Glomerular visceral epithelial cell (primary cell): ENCODE measurements around the gene NSD1.

ENCODE experiments used
- DNase-seq: peaks from one replicate; pipeline ENCODE4 v3.0.0-alpha.2; 2016; ENCODE audit errors: extremely low spot score

Gene NSD1

DNA sequence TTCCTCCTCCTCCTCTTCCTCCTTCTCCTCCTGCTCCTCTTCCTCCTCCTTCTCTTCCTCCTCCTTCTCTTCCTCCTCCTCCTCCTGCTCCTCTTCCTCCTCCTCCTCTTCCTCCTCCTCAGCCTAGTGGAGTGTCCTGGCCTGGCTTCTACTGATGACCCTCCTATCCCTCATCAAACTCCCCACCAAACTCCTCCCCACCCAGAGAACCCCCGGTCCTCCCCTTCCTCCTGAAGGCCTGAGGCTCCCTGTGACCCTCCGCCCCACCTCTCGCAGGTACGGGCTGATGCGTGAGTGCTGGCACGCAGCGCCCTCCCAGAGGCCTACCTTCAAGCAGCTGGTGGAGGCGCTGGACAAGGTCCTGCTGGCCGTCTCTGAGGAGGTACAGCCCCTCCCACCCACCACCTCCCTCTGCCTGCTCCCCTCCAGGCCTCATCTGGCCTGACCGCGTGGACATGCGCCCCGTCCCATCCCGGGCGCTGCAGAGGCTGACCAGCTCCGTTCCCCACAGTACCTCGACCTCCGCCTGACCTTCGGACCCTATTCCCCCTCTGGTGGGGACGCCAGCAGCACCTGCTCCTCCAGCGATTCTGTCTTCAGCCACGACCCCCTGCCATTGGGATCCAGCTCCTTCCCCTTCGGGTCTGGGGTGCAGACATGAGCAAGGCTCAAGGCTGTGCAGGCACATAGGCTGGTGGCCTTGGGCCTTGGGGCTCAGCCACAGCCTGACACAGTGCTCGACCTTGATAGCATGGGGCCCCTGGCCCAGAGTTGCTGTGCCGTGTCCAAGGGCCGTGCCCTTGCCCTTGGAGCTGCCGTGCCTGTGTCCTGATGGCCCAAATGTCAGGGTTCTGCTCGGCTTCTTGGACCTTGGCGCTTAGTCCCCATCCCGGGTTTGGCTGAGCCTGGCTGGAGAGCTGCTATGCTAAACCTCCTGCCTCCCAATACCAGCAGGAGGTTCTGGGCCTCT lies 36.3 kb upstream of the NSD1 start:
- no peak for DNase-seq

DNA sequence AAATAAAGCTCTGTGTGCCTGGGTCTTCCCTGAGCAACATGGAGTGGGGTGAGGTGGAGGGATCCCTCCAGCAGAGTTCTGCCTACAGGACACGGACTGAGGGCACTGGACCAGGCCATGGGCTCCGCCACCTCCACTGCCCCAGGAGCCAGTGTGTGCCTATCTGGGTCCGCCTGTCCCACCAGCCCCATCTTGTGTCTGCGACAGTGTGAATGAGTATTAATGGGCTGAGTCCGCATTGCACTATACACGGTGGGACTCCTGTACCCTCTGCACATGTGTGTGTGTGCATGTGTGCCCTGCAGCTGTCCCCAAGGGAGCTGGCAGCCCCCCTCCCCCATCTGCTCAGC lies 35.5 kb upstream of the NSD1 start:
- no peak for DNase-seq

DNA sequence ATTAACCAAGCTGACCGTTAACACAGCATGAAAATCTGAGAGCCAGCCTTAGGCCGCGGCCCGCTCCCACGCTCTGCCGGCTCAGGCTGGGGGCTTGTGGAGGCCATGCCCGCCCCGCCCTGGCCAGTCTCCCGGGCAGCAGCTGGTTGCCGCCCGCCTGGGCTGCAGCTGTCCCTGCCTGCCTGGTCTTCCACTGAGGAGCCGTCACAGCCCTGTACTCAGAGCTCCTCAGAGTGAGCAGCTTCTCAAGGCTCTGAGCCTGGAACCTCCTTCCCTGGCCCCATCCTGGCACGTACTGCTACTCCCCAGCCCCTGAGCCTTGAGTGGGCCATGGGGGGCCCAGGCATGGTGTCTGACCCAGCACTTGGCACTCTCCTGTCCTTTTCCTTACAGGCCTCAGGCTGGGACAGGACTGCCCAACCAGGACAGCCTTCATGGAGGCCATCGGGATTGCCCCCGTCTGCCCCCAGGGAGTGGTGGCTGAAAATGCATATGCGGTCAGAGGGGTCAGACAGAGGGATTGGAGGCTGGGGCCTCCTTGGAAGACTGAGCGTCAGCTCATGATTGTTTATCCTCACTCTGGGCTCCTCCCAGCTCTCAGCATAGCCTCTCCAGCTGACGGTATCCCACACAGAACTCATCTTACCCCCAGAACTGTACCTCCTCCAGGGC lies 35.0 kb upstream of the NSD1 start:
- DNase-seq, result no peak

DNA sequence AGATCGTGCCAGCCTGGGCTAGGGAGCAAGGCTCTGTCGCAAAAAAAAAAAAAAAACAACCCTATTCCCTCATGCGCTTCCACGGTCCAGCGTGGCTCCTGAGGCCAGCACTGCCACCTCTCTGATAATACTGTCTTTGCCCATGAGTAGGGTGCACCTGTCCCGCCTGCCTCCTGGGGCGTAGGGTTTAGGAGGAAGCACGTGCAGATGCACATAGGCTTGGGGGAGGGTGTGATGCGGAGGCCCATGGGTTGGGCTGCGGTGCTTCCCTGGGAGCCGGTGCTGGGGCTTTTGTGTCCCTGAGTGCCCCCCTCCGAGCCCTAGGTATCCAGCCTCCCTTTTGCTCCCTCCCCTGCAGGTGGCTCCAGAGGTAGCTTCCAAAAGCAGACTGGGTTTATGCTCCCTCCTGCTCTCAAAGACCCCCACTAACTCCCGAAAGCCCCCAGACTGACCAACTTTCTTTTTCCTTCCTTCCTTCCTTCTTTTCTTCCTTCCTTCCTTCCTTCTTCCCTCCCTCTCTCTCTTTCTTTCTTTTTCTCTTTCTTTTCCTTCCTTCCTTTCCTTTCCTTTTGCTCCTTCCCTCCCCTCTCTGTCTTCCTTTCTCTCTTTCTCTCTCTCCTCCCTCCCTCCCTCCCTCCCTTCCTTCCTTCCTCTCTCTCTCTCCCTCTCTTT lies 34.0 kb upstream of the NSD1 start:
- no peak for DNase-seq

DNA sequence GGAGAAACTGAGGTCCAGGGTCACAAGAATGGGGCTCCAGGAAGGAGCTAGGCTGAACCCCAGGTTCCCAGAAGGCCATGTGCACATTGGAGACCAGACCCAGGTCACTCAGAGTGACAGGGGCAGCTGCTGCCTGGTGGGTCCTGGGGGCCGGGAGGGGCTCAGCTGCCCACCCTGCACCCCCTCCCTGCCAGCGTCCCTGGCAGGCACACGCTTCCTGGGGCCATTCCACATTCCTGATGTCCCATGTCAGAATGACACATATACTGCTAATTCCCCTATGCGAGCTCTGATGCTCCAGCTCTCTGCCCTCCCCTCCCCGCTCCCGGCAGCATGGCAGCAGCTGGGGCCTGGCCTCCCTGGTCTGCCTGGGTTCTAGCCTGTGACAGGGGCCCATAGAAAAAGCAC lies 32.9 kb upstream of the NSD1 start:
- peak; percentile 25 for DNase-seq

DNA sequence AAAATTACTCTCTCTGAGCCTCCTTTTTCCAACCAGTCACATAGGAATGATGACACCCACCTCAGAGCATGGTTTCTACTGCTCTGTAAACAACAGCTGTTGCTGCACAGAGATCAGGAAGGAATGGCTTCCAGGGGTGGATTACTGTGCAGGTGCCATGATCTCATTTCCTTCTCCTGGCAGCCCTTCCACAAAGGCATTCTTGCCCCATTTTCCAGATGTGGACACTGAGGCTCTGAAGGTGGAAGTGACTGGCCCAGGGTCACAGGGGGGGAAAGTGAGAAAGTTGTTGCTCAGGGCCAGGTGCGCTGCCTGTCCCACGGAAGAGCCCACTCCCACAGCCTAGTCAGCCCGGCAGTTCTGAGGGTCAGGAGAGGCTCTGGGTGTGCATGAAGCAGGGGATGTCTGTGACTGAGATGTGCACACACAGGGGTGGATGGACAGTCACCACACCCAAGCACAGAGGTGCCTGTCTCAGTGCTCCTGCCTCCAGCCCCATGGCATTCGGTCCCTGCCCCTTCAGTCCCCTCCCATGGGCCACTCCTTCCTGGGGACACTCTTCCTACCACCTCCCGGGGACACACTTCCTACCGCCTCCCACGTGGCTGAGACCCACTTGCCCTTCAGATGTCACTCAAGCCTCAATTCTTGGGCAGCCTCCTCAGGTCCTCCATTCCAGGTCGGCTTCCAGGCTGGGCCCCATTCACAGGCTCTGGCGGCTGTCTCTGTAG lies 29.9 kb upstream of the NSD1 start:
- no peak for DNase-seq

DNA sequence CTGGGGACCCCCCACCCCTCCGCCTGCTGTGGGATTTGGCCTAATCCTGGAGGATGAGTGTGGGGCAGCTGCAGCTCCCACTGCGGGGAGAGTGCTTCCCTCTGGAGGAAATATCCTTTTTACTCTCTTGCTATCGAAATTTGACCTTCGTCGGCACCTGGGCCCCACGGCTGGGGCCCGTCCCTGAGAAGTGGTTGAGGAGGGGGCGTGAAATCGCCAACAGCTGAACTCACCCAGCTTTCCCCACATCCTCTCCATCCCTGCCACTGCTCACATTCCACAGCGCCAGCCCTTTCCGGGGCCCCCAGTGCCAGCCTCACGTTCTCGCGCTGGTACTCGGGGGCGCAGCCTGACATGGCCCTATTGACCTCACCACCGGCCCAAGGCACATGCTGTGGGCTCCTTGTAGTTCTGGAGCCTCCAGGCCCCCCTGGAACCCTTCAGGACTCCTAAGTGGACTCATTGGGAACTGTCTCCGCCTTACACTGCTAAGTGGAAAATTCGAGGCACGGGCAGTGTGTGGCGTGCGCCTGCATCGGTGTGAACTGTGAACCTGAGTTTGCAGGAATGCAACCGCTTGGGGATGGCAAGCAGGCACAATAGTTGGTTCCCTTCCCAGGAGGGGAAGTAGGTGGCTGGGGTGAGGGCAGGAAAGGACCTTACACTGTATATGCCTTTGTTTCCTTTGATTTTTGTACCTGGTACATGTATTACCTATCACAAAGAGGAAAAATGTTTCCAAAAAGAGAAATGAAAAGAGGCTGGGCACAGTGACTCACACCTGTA lies 27.7 kb upstream of the NSD1 start:
- no peak for DNase-seq

DNA sequence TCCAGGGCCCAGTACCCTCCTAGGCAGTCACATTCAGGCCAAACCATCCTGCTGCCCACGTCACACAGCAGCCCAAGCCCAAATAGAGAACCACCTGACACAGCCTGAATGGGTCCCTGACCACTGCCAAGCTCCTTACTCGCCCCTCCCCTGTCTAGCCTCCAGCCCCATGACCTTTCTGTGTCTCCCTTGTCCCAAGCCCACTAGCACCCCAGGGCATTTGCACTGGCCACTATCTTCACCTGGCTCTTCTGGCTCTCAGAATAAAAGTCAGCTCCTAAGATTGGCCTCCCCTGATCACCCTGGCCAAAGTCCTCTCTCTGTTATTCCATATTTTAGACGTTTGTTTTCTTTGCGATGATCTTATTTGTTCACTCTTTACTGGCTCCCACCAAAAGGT lies 26.4 kb upstream of the NSD1 start:
- no peak for DNase-seq

DNA sequence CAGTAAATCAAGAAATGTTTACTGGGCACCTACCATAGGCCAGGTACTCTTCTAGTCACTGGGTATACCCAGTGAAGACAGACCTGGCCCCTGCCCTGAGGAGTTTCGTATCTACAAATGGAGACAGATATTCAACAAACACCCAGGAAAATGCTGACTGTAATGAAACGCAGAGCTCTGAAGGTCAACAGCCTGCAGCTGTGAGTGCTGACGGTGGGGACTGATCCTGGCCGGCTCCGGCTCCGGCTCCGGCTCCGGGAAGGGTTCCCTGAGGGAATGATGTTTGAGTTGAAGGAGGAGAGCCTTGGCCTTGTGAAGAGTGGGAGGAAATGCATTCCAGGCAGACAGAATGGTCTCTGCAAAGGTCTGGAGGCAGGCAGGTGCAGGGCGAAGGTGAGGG lies 23.8 kb upstream of the NSD1 start:
- no peak for DNase-seq

DNA sequence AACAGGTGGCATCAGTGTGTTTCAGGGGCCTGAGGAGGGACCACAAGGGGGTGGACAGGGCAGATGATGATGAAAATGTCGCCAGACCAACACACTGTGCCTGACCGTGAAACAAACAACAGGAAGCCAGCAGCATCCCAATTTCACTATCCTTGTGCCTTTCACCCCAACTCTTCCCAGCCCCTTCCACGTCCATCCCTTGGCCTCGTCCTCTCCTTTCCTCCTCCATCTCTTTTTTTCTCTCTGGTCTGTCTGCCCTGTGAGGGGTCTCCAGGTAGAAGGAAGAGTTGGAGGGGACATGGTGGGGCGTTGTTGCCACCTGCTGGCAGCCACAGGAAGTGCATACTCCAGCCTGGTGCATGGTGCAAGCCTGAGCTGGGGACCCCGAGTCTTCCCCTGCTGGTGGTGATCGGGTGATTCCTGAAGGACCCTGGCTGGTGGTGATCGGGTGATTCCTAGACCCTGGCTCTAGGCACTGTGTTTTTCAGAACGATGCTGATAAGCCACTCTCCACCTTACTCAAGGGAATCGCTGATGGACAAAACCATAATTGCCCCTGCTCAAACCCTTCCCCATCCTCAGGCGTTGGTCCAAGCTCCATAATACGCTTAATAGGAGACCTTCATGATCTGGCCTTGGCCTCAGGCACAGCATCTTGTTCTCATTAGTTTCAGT lies 21.7 kb upstream of the NSD1 start:
- DNase-seq, result peak; percentile 67

DNA sequence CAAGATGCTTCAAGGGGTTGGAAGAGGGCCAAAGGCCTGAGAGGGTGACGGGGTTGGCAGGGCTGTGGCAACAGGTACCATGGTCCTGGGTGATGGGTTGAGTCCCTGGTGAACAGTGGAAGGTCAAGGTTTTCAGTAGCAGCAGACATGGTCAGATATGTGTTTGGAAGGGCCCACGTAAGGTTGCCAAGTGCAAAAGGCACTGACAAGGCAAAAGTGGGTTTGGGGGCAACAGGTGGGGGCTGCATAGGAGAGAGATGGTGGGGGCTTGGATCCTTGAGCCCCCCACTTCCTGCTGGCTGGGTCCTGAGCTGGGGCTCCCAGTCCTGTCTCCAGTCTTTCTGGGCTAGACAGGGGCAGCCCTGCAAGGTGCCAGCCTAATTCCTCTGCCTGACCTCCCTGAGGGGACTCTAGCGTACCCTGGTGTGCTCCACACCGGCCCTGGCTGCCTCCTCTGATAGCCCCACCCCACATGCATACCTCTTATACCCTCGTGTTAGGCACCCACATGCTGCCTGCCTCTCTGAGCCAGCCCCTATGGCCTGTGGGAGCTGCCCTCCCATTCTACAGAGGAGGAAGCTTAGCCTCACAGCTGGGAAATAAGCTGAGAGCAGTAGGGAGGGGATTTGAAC lies 20.9 kb upstream of the NSD1 start:
- DNase-seq, result no peak

DNA sequence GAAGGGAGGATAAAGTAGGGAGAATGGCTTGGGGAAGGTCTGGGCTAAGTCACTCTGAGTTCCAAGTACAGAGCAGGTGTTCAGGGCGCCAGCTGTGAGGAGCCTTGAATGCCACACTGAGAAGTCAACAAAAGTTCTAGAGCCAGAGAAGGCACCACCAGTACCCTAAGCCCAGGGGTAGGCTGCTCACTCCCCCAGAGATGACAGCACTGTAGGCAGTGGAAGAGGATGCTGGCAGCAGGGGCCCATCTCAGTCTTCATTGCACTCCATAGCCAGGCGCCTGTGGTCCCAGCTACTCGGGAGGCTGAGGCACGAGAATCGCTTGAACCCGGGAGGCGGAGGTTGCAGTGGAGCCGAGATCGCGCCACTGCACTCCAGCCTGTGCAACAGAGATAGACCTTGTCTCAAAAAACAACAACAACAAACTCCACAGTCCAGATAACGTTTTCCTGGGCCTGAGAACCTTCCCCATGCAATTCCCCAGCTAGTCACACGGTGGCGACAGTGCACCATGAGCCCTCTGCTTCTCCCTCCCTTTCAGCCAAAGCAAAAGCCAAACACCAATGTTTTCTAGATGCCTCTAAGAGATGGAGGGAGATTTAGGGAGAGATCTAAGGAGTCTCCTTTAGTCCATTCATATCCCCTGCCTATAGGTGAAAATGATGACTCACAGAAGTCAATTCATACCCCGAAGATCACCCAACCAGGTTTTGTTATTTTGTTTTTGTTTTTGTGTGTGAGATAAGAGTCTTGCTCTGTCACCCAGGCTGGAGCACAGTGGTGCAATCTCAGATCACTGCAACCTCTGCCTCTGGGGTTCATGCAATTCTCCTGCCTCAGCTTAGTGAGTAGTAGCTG lies 19.8 kb upstream of the NSD1 start:
- peak; percentile 81 for DNase-seq

DNA sequence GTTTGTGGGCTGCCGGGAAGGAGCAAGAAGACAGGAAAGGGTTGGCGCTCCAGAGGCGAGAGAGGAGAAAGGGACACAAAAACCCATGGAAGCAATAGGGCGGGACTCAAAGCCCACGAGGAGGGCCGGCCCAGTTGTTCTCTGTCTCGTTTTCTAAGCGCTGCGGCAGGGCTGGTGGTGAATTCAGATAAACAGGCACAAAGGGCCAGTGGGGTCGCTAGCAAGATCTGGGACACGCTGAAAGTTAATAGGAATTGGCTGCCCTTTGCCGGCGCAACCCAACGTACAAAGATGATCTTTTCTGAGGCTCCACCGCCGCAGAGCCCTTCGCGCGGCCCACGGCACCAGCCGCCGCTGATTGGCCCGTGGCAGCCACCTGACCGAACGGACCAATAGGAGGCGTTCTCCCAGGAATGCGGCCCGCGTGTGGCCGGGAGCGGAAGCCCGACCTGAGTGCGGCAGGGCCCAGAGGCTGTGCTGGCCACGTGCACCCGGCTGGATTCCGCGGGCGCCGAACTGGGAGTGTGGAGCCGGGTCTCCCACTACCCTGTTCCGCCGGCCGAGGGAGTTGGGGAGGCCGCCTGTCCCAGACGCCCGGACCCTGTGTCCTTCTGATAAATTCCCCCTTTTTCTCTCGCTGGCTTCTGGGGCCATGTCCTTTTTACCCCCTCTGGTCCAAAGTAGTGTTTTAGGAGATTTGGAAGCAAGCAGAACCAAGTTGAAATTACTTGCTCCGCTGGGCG lies 16.8 kb upstream of the NSD1 start:
- no peak for DNase-seq

DNA sequence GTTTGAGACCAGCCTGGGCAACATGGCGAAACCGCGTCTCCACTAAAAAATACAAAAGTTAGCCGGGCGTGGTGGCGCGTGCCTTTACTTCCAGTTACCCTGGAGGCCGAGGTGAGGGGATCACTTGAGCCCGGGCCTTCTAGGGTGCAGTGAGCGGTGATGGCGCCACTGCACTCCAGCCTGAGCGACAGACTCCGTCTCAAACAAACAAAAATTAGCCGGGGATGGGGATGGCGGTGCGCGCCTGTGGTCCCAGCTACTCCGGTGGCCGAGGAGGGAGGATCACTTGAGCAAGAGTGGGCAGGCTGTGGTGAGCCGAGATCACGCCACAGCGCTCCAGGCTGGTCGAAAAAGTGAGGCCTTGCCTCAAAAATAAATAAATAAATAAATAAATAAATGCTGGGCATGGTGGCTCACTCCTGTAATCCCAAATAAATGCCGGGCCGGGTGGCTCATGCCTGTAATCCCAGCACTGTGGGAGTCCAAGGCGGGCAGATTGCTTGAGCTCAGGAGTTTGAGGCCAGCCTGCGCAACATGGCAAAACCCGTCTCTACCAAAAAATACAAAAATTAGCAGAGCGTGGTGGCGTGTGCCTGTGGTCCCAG lies 16.0 kb upstream of the NSD1 start:
- no peak for DNase-seq

DNA sequence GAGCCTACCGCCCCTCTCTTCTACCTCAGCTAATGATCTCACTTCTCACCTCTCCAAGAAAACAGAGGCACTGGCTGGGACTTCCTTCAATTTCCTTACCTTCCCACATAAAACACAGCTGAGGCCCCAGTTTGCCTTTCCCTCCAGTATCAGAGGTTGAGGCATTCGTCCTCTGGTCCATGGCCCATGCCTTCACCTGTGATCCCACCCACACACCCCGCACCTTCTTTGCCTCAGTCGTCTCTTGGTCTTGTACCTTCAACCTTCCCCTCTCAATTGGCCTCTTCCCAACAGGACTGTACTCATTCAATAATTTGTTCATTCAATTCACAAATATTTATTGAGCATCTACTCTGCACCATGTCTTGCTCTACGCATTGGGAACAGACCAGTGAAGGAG lies 11.0 kb upstream of the NSD1 start:
- no peak for DNase-seq

DNA sequence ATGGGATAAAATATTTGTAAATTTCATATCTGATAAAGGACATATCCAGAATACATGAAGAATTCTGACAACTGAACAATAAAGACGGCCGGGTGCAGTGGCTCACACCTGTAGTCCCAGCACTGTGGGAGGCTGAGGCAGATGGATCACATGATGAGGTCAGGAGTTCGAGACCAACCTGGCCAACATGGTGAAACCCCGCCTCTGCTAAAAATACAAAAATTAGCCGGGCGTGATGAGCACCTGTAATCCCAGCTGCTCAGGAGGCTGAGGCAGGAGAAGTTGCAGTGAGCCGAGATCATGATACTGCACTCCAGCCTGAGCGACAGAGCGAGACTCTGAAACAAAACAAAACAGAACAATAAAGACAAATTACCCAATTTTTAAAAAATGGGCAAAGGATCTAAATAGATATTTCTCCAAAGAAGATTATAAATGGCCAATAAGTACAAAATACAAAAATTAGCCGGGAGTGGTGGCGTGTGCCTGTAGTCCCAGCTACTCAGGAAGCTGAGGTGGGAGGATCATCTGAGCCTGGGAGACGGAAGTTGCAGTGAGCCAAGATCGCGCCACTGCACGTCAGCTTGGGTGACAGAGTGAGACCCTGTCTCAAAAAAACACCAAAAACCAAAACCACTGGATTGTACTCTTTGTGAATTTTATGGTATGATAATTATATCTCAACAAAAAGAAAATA lies 9.6 kb upstream of the NSD1 start:
- no peak for DNase-seq

DNA sequence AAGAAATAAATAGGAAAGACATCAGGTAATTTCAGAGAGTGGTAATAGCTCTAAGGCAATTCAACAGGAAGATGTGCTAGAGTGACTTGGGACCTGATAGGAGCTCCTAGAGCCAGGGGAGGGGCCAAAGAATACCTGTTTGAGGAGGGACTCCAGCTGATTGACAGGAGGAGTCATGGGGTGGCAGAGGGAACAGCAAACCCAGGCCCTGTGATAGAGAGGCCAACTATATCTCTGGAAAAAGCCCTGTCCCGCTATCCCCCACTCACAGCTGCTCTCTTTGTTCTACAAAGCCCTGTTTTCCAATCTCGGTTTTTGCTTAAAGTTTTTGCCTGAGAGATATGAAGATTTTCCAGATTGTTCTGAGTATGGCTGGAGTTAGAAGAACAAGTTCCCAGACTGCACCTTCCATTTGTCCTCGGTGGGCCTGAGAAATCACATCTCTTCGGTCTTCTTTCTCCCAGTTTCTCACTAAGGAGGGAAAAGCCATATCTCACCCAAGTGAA lies 9.0 kb upstream of the NSD1 start:
- DNase-seq, result no peak
